ENCODE results near the gene IL17RD. TPM values are rescaled to one million over a fixed set of nuclear protein-coding genes. Genes with fewer than 3 reads are reported as not detected.

The IL17RD gene
- total and polyA plus RNA-seq, 2 experiments from 2014 or later = 10.7 to 104 TPM

- TF ChIP-seq NANOG (IDR thresholded peaks at IDR 0.05; ENCODE audit: borderline replicate concordance) = no peak
- TF ChIP-seq POLR2AphosphoS5 (IDR thresholded peaks at IDR 0.05; ENCODE audit: low read depth) = no peak
- no peak for TF ChIP-seq ZNF331 (CRISPR knock-in tag; IDR thresholded peaks at IDR 0.05; ENCODE audit: low read depth)
Measured at GRCh38 chr3:57091521-57092273, 73.5 kb downstream of the IL17RD start (continued).

GRCh38 chr3:57089043-57089442, 76.1 kb downstream of the IL17RD start:
- Histone ChIP-seq H3K27me3 (ENCODE audit: insufficient read depth) (no peaks in the 10 kb centered on the region), H4K20me1 (replicated peaks; ENCODE audit: insufficient read depth) (peaks cover 11% of the 10 kb centered on the region; the same call in 1 of the 2 replicates), H3K36me3 (ENCODE audit: insufficient read depth) (no peaks in the 10 kb centered on the region; the same call in 1 of the 2 replicates), H3K79me2 (replicated peaks; ENCODE audit: insufficient read depth) (peaks cover 9% of the 10 kb centered on the region), H3K4me1 (ENCODE audit: insufficient read depth) (no peaks in the 10 kb centered on the region), H3K9me2 (ENCODE audit: insufficient read depth) (no peaks in the 10 kb centered on the region), H3K27ac (ENCODE audit: low read depth) (no peak overlapping the region), H3K4me3 (no peak overlapping the region), H3K4me2 (no peak overlapping the region), H3F3A (replicated peaks; ENCODE audit: low read depth) (peaks cover 10% of the 10 kb centered on the region; the same call in 1 of the 2 replicates), H2AFZ (no peak overlapping the region)
- Mint-ChIP-seq H3K27me3 (ENCODE audit: insufficient read depth, low read depth, poor library complexity) (no peaks in the 10 kb centered on the region), H3K4me3 (no peak overlapping the region), H3K4me1 (peaks cover 15% of the 10 kb centered on the region; the same call in 2 of the 3 replicates), H3K27ac (no peak overlapping the region), H3K9me3 (no peaks in the 10 kb centered on the region), H3K36me3 (ENCODE audit: low read depth) (peaks cover 13% of the 10 kb centered on the region)
- no peak for TF ChIP-seq CREB1 (CRISPR knock-in tag; IDR thresholded peaks at IDR 0.05; ENCODE audit: low read depth)
- TF ChIP-seq POLR2AphosphoS5 (IDR thresholded peaks at IDR 0.05; ENCODE audit: low read depth) = no peak
- no peak for TF ChIP-seq ZNF462 (CRISPR knock-in tag; IDR thresholded peaks at IDR 0.05)
- TF ChIP-seq EZH2phosphoT487 (IDR thresholded peaks at IDR 0.05; ENCODE audit: unreplicated experiment) = no peak
- no peak for TF ChIP-seq CTCF (conservative IDR thresholded peaks at IDR 0.05; ENCODE audit: low read depth in 2 of 2)
- ATAC-seq = no peak
- no peak for DNase-seq (ENCODE audit: low spot score)
